HG02840 (cell line): ENCODE results near the gene RAPGEF2.
A peak's percentile ranks its signal among the peaks of the same experiment; 100 is the strongest.

Experiments used
- ATAC-seq: cut with Tn5 transposase; IDR thresholded peaks from one replicate; pipeline ENCODE4 v1.9.1; 2021; ENCODE audit warnings: mild to moderate bottlenecking, moderate library complexity, moderate number of reproducible peaks; ENCODE audit not compliant: unreplicated experiment, low FRiP score

RAPGEF2 gene

DNA sequence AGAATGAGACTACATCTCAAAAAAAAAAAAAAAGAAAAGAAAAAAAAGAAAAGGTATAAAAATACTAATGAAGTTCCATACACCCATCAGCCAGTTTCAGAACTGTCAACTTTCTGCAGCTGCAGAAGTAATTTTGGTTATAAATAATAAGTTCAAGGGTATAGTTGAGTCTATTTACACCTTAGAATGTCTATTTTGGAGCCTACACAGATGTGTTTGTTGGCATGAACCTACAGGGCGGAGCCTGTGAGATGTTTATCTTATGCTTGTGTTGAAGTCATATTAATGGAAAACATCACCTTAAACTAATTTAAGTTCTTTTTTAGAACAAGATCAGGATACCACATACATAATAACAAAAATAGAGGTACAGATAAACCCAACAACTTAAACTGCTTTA is 85.8 kb downstream of the RAPGEF2 start:
- no peak for ATAC-seq

DNA sequence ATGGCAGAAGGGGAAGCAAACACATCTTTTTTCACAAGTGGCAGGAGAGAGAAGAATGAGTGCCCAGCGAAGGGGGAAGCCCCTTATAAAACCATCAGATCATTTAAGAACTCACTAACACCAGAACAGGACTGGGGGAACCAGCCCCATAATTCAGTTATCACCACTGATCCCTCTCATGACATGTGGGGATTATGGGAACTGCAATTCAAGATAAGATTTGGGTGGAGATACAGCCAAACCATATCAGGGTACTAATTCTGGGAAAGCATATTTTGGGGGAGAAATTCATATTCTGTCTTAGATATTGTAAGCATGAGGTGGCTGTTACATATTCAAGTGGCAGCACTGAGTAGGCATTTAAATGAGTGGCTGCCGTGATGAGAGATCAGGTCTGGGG is 87.8 kb downstream of the RAPGEF2 start:
- no peak for ATAC-seq

GRCh38 chr4:159191989-159192388 is 89.1 kb downstream of the RAPGEF2 start:
- ATAC-seq: no peak

DNA sequence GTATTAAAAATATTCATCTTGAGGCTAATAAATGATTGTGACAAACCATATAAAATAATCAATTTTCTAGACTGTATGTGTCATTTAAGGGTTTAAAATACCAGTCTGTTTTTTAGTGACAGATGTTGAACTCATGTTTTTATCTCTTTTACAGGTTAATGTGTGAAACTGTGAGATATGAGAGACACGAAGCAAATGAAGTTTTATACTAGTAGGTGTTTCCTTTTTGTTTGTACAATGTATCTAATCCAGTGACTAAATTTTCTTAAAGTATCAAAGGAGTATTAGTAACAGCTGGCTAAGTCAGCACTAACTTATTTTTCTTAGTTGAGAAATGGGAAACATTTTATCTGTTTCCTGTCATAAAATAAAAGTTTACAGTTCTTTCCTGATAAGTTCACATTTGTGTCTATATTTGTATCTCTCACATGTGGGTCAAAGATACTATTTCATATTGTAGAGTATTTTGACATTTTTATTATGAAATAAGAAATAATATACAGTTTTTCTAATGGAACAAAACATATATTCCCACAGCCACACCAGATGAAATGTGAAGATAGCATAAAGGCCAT is 90.3 kb downstream of the RAPGEF2 start:
- no peak for ATAC-seq

DNA sequence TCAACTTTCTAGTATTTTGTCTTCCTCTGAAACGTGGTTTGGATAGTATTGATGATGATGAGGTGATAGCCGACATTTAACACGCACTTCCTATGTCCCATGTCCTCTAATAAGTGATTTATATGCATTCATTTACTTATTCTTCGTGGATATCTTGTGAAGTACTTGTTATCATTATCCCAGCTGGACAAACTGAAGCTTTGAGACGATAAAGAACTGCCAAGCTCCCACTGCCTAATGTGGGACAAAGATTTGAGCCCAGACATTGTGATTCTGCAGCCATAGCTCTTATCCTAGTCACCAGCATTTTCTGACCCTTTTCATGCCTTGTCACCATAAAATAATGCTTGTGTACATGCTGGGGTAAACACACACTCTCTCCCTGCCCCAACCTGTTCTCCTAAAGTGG is 92.5 kb downstream of the RAPGEF2 start:
- no peak for ATAC-seq

DNA sequence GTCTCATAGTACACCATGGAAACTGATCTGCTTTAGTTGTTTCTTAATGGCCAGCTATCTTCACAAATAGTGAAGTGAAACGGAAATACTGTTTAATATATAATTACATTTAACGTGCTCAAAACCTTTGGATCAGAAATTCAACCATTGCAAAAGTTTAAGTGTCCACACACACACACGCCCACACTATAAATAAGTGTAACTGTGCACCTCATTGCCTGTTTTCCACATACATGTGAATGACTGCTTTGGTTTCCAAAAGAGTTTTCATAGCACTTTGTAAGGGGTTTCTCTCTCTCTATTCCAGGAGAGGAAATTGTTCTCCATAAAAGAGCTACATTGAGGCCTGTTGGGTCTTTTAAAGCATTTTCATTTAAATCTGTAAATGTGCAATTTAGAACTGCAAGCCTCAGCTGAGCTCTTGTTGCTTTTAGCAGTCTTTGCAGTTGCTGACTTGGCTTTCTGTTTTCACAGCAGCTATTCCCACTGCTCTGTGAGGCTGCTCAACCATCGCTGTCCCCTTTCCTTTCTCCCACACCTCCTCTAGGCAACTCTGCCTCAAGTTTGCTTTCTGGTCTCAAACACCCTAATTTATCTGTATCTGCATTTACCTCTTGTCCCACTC is 94.5 kb downstream of the RAPGEF2 start:
- ATAC-seq: no peak

- no peak for ATAC-seq
These were observed 95.0 kb downstream of the RAPGEF2 start for GRCh38 chr4:159197885-159198269.

- ATAC-seq: no peak
These were observed 96.9 kb downstream of the RAPGEF2 start for GRCh38 chr4:159199826-159200225.

- no peak for ATAC-seq
These were observed 98.3 kb downstream of the RAPGEF2 start for GRCh38 chr4:159201168-159201567.

- no peak for ATAC-seq
These were observed 101.7 kb downstream of the RAPGEF2 start for GRCh38 chr4:159204566-159204965.

- ATAC-seq: no peak
These were observed 102.6 kb downstream of the RAPGEF2 start for GRCh38 chr4:159205466-159205865.

DNA sequence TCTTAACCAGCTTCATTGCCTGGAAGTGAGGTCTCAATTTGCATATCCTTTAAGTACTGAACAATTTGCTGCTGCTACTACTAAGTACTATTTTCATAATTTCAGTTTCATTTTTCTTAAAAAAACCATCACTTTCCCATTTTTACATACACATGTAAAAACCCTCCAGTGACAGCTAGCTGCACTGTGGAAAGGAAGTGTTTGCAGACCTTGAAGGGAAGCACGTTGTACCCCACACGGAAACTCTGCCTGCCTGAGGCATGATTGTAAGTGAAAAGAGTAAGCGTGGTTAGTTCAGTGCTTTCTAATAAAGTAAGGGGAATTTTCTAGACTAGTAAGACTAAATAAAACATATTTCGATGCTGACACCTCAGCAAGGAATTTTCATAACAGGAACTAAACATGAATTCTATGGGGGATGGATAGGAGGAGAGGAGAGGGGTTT is 103.6 kb downstream of the RAPGEF2 start:
- ATAC-seq: peak; percentile 97

DNA sequence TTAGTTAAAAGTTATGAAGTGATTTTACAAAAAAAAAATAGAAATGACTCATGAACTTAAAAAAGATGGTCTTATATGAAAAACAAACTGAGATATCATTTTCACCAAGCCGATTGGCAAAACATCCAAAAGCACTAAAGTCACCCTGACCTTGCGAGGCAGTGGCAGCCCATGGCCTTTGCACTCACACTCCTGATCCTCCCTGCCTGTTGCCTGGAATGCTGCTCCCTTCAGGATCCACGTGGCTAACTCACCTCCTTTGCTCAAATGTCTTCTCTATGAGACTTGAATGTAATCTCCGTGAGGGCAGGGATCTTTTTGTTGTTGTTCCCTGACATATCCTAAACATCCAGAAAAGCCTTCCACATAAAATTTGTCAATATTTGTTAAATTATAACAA is 106.4 kb downstream of the RAPGEF2 start:
- no peak for ATAC-seq

GRCh38 chr4:159210975-159211374 is 108.1 kb downstream of the RAPGEF2 start:
- no peak for ATAC-seq

- no peak for ATAC-seq
These were observed 109.9 kb downstream of the RAPGEF2 start for GRCh38 chr4:159212675-159213293.

GRCh38 chr4:159216834-159217233 is 114.0 kb downstream of the RAPGEF2 start:
- ATAC-seq: no peak

DNA sequence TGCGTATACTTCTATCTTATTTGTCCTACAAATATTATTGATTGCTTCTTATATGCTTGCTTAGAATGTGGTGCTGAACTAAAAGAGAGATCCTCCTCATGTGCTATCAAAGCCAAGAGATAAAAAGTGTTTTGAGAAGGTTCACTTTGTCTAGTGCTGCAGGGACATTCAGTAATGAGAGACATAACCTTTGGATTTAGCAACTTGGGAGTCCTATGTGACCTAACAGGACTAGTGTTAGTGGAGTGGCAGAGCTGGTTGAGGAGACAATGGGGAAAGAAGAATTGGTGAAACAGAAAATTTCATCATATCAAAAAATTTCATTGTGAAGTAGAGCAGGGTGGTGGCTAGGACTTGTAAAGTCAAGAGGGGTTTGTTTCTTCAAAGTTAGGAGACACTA is 117.0 kb downstream of the RAPGEF2 start:
- no peak for ATAC-seq

DNA sequence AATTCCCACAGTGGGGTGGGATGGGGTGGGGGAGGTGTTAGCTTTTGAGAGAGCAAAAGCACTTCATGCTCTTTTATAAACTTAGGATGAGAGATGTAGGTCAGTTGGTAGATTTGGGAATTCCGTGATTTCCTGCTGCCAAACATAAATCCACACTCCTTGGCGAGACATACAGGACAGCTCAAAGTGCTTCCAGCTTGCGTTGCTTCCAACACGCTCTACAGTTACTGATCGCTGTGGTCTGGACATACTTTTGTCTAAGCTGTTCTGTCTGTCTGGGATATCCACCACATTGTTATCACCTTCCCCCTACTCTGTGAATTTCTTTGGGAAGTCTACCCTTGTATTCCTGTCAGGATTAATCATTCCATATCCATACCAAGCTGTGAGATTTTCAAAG is 117.5 kb downstream of the RAPGEF2 start:
- ATAC-seq: no peak

DNA sequence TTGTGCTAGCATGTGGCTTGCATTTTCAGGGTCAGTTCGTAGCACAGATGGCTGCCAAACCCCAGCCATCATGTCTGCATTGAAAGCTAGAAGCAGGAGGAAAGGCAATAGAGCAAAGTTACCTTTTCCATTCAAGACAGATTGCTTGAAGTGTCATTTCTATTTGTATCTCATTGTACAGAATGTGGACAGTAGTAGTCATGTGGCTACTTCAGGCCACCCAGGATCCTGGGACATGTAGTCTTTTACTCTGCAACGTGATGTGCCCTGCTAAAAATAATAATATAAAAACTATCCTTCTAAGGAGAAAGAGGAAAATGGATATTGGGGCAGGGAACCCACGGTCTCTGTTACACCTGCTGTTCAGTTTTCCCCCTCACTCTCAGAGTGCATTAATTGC is 118.4 kb downstream of the RAPGEF2 start:
- no peak for ATAC-seq

DNA sequence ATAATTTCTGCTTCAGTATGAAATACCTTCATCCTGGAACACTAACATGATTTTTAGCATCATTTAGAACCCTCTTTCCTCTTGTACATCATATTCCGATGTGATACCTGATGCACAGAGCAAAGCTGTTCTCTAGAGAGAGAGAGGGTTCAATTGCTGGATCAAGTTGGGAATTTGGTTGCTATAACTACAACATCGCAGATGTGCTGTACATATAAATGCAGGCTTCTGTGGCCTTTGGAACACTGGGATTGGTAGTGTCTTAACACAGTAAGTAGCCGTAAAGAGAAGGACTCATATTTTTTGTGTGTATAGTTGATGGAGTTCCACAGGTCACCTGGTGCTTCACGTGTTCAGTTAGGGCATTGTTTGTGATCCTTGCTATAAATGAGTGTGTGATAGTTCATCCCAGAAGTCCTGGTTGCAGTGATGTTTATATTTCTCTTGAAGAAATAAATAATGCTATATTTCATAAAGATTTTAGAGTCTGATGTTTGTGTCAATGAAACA is 119.2 kb downstream of the RAPGEF2 start:
- no peak for ATAC-seq

DNA sequence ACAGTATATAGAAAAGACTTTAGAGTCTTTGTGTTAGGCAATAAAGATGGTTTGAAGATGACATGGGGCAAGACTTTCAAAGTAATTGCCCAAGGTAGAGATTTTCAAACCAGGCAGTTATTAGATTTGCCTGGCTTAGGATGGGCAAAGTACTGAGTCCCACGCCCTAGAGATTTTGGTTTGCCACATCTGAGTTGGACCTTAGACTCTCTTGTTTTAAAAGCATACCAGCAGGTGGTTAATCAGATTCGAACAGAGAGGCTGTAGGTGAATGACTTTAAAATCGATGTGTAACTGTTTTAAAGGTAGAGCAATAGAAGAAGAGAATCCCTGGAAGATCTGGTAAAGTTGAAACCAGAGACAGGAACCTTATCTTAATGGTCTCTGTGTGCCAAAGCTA is 121.5 kb downstream of the RAPGEF2 start:
- no peak for ATAC-seq

DNA sequence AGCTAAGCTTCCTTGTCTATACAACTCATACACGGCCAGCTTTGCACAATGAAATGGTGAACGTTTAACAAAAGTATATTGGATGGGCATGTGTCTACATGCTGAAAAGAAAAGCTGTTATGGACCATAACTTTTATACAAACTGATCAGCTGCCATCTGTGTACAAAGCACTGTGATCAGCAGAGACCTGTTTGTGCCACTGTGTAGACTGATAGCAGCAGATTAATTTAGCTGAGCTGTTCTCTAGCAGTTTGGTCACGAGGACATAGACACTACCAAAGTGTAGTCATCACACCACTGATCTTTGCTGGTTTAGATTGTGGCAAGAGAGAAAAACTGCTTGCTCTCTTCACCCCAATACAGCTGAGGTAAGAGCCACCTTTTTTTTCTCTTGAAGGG is 124.5 kb downstream of the RAPGEF2 start:
- no peak for ATAC-seq
